ENCODE data around the gene RMC1.
A peak's percentile ranks its signal among the peaks of the same experiment; 100 is the strongest.

The RMC1 gene

DNA sequence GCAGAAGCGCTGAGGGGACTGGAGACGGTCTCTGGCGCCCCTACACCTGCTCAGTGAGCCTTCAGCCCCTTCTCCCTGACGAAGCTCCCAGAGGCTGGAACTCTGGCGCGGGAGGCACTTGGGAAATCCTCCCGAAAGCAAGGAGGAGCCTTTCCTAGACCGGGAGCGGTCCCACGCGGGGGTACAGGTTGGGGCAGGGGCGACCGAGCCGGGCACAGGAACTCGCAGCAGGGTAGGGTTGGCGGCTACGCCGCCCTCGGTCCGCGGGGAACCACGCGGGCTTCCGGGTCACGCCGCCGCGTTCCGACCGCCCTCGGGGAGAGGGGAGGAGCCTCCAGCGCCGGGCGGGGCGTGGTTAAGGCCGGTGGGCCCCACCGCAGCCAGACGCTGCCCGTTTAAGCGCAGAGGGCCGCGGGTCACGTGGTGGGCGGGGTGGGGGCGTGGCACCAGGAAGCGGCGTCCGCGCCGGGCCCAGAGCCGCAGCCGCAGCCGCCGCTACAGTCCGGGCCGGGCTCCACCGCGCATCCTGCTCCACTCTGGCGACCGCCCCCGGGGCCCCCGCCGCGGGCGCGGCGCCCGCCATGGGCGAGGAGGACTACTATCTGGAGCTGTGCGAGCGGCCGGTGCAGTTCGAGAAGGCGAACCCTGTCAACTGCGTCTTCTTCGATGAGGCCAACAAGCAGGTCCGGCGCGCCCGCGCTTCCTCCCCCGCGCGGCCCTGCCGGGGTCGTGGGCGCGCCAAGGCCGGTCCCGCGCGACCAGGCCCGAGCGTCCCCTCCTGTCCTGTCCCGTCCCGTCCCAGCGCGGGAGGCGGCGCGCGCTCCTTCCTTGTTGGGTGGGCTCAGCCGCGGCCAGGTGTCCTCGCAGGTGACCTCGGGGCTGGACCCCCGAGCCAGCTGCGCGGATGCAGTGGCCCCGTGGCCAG, at the start of gene RMC1:
Gene RMC1, plus strand, starts transcription at position 474 of the 925 bp plus-strand sequence. Its CDS starts 108 bp downstream, at position 582.
- H3K4me3 ChIP-seq (replicated peaks; ENCODE audit: low read depth, low read length): peak within 1 kb of the TSS; percentile 83
- TF ChIP-seq, protein P1, sequence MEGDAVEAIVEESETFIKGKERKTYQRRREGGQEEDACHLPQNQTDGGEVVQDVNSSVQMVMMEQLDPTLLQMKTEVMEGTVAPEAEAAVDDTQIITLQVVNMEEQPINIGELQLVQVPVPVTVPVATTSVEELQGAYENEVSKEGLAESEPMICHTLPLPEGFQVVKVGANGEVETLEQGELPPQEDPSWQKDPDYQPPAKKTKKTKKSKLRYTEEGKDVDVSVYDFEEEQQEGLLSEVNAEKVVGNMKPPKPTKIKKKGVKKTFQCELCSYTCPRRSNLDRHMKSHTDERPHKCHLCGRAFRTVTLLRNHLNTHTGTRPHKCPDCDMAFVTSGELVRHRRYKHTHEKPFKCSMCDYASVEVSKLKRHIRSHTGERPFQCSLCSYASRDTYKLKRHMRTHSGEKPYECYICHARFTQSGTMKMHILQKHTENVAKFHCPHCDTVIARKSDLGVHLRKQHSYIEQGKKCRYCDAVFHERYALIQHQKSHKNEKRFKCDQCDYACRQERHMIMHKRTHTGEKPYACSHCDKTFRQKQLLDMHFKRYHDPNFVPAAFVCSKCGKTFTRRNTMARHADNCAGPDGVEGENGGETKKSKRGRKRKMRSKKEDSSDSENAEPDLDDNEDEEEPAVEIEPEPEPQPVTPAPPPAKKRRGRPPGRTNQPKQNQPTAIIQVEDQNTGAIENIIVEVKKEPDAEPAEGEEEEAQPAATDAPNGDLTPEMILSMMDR (IDR thresholded peaks at IDR 0.05; ENCODE audit: low read length, missing control alignments): no peak
- peak; percentile 94 for DNase-seq (ENCODE audit: low read depth)

DNA sequence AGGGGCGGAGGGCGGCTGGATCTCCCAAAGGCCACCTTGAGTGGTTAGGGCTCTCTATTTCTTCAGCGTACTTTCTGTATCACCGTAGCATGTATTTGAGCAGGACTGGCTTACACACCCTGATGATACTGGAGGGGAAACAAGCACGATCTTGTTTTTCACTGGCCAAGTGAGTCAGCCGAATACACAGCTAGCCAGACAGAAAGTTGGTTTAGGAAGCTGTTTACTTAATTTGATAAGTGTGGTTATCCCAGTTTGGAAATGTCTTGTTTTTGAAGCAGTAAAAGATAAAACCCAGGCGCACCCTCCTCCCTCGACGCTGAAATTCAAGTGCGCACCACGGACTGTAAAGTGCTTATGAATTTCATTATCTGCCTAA, 49.6 kb upstream of the RMC1 start:
- H3K4me3 ChIP-seq (replicated peaks; ENCODE audit: low read depth, low read length): peak overlapping the region; percentile 100
- peak; percentile 43 for DNase-seq (ENCODE audit: low read depth)
- TF ChIP-seq, protein P1 (IDR thresholded peaks at IDR 0.05; ENCODE audit: low read length, missing control alignments): no peak

DNA sequence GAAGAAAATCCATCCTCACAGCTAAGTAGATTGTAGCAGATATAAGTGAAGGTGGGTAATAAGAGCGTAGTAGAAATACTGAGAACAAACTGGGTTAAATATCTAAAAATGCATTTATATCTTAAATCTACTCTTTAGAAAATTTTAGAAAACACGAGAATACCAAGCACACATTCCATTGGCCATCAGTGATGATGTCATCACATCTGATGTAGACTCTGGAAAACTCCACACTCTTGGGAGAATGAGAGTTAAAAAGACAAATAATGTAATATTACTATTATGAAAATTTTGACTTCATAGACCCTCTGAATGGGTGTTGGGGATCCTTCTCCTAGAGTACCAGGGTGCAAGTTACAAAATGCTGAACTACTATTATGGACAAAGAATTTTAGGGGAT, 46.5 kb upstream of the RMC1 start:
- TF ChIP-seq, protein P1 (IDR thresholded peaks at IDR 0.05; ENCODE audit: low read length, missing control alignments): no peak
- H3K4me3 ChIP-seq (replicated peaks; ENCODE audit: low read depth, low read length): no peak overlapping the region
- DNase-seq (ENCODE audit: low read depth): no peak

DNA sequence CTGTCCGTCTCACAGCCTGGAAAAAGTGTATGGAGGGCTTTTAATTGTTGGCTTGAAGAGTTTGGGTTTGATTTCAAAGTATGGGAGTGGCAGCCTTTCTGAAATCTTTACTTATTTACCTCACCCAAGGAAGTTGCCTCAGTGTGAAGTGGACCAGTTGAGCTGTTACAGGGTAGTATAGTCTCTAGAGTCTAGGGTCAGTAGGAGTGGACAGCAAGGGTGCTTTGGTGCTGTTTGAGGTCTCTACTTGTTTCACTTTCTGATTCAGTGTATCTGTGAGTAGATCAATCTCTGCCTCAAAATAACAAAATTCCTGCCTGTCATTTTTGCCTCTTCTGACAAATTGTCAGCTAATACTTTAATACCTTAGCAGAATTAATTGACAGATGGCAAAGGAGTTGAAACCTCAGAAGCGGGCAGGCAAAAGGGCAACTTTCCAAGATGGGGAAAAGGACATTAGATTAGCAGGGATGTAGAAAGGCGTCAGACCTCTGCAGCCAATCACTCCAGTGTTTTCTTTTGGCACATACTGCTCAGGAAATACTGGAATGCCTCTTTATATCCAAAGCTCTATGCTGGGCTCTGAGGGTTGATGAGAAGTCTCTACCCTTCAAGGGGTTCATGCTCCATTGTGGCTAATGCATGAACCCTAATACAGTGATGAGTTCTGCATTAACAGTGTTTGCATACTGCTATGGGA, 44.3 kb upstream of the RMC1 start:
- TF ChIP-seq, protein P1 (IDR thresholded peaks at IDR 0.05; ENCODE audit: low read length, missing control alignments): no peak
- peak; percentile 18 for DNase-seq (ENCODE audit: low read depth)
- no peak overlapping the region for H3K4me3 ChIP-seq (replicated peaks; ENCODE audit: low read depth, low read length)

DNA sequence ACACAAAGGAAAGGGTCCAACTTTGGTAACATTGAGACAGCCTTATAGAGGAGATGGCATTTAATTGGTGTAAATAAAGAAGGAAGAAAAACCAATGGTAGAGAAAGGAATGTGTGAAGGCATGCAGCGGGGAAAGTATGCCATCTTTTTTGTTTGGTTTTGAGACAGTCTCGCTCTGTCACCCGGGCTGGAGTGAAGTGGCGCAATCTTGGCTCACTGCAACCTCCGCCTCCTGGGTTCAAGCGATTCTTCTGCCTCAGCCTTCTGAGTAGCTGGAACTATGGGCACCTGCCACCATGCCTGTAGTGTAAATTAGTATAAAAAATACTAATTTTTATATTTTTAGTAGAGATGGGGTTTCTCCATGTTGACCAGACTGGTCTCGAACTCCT, 43.8 kb upstream of the RMC1 start:
- no peak for DNase-seq (ENCODE audit: low read depth)
- H3K4me3 ChIP-seq (replicated peaks; ENCODE audit: low read depth, low read length): no peak overlapping the region
- TF ChIP-seq, protein P1 (IDR thresholded peaks at IDR 0.05; ENCODE audit: low read length, missing control alignments): no peak

DNA sequence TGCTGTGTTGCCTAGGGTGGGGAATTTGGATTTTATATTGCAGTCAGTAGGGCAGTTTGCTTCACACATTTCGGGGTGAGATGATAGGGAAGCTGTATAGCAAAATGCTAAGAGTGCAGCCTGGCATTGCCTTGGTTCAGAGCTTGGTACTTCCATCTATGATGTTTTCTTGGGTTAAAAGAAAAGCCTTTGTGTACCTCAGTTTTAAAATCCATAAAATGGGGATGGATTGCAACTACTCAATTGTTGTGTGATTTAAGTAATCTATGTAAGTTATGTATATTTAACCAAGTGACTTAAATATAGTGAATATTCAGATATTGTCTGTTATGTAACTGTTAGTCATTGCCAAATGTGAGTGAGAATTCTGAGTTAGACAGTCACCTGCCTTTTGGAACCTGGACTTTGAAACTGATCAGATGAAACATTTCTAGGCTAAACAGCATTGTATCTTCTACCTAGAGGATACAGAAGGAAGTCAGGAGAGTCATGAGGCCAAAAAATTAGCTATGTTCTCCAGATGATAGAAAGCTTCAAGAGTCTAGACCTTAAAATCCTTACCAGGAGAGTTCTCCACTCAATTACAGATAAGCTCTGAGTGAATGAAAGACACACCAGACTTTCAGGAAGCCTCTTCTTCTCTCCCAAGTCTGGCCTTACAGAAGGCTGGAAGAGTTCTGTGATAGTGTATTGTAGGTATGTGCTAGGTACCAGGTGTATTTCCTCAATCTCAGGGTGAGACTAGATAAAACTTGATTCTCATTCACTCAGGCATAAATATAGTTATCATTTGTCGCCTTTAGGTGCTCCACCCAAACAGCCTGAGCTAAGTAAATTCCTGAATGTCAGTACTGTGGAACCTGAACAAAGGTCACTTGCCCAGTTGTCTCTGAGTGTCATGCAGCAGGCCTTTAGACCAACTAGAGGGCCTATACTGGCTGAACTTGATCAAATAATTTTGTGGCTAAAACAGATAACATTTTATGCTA, 42.7 kb upstream of the RMC1 start:
- TF ChIP-seq, protein P1 (IDR thresholded peaks at IDR 0.05; ENCODE audit: low read length, missing control alignments): no peak
- no peak overlapping the region for H3K4me3 ChIP-seq (replicated peaks; ENCODE audit: low read depth, low read length)
- no peak for DNase-seq (ENCODE audit: low read depth)

All from fibroblast of pulmonary artery (primary cell).